Esophagus muscularis mucosa (tissue), 4 donors: Measurements from ENCODE around the gene NPBWR2. TPM values are rescaled to one million over a fixed set of nuclear protein-coding genes. Genes with fewer than 3 reads are reported as not detected.
A peak's percentile ranks its signal among the peaks of the same experiment; 100 is the strongest.

Experiments used
- DNase-seq: peaks from one replicate; pipeline ENCODE4 v3.0.0-alpha.2; 2017; ENCODE audit errors: extremely low spot score
- H3K27ac ChIP-seq, 4 donors: fragments of 200-600 bp; sonication (generic); replicated peaks in 1 of 4; 1 replicate in 3 of 4; 2 replicates in 1 of 4; pipeline ENCODE4 v1.5.1; 2016 to 2019; ENCODE audit warnings: mild to moderate bottlenecking in 1 of 4
- H3K27me3 ChIP-seq, 4 donors: fragments of 200-600 bp; sonication (generic); one replicate each; pipeline versions ENCODE4 v1.5.1 to v1.6.0; 2016 to 2019
- H3K36me3 ChIP-seq, 4 donors: fragments of 200-600 bp; sonication (generic); one replicate each; pipeline ENCODE4 v1.5.1; 2016 to 2019
- H3K4me1 ChIP-seq, 4 donors: fragments of 200-600 bp; sonication (generic); one replicate each; pipeline ENCODE4 v1.5.1; 2016 to 2019
- H3K4me3 ChIP-seq, 4 donors: fragments of 200-600 bp; sonication (generic); 1 replicate in 2 of 4; 2 replicates in 2 of 4; pipeline ENCODE4 v1.5.1; 2016 to 2019; ENCODE audit warnings: mild to moderate bottlenecking in 4 of 4, moderate library complexity in 1 of 4
- H3K9me3 ChIP-seq, 4 donors: fragments of 200-600 bp; sonication (generic); 1 replicate in 3 of 4; 2 replicates in 1 of 4; pipeline ENCODE4 v1.5.1; 2016 to 2019
- EP300 ChIP-seq: sonication (generic); formaldehyde crosslinking; IDR thresholded peaks from one replicate; pipeline ENCODE4 v1.6.1; 2017; ENCODE audit warnings: antibody characterized with exemption
- POLR2A ChIP-seq: fragments of 450-650 bp; IDR thresholded peaks from one replicate; pipeline ENCODE4 v1.6.1; 2017; ENCODE audit warnings: antibody characterized with exemption, moderate library complexity, mild to moderate bottlenecking, low read depth
- POLR2AphosphoS5 ChIP-seq, 2 donors: sonication (generic); formaldehyde crosslinking; IDR thresholded peaks; one replicate each; pipeline ENCODE4 v1.6.1; 2017; ENCODE audit warnings: antibody characterized with exemption in 2 of 2
- WGBS: methylation state at CpG from one replicate; pipeline ENCODE4 v1.1.5; 2018; 5-methylcytosine and 5-hydroxymethylcytosine counted together
- intact Hi-C: fragments of 100-400 bp; cut with DNase I; formaldehyde crosslinking; loops from one replicate; pipeline ENCODE4 v1.15.1; 2023
- small RNA-seq, 3 donors: library from RNA; depleted of rRNA; stranded (forward); fragments of <200 nt; gene quantifications; one replicate each; pipeline ENCODE3, GENCODE V24; 2016
- total RNA-seq, 4 donors: library from RNA; depleted of rRNA; stranded (reverse); fragments of >200 nt; gene quantifications; one replicate each; pipeline versions ENCODE4 v1.1.0 to v1.2.1, GENCODE V29; 2016
- TF ChIP-seq, protein P1 (sequence below), 3 experiments: fragments of 200-600 bp in 2 of 3; fragments of 450-650 bp in 1 of 3; sonication (generic) in 2 of 3; IDR thresholded peaks; one replicate each; pipeline ENCODE4 v1.5.1; 2017 to 2019; ENCODE audit warnings: antibody characterized with exemption in 3 of 3, mild to moderate bottlenecking in 2 of 3, moderate library complexity in 1 of 3

Gene NPBWR2
- total RNA-seq, 4 donors from 2014 or later: not detected

DNA sequence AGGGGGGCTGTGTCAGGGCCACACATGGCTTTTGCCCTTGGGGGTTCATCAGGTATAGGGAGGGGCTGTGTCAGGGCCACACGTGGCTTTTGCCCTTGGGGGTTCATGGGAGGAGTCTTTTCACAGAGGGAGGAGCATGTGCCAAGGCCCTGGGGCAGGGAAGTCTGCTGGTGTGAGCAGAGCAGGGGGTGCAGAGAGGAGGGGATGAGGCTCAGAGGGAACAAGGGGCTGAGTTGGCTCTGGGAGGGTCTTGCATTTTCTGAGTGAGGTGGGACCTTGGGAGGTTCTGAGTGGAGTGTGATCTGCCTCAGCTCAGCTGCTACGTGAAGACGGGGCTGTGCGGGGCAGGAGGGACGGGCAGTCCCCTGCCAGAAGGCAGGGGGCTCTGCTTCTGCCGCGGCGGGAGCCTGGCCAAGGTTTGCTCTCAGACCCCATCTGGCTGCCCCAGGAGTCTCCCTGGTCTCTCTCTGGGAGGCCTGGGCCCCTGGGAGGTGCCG, 51.9 kb downstream of the NPBWR2 start:
- no peak for DNase-seq
- H3K27me3 ChIP-seq: peaks cover 0 to 78% (median 16%) of the 10 kb centered on the region in 4 donors
- no peaks in the 10 kb centered on the region for H3K36me3 ChIP-seq
- no peak overlapping the region for H3K4me3 ChIP-seq
- WGBS: 71% methylated on average over 9 of the region's 9 CpGs
- TF ChIP-seq POLR2A (no peak), EP300 (no peak), POLR2AphosphoS5 (IDR thresholded peaks at IDR 0.05) (no peak)
- TF ChIP-seq, protein P1, sequence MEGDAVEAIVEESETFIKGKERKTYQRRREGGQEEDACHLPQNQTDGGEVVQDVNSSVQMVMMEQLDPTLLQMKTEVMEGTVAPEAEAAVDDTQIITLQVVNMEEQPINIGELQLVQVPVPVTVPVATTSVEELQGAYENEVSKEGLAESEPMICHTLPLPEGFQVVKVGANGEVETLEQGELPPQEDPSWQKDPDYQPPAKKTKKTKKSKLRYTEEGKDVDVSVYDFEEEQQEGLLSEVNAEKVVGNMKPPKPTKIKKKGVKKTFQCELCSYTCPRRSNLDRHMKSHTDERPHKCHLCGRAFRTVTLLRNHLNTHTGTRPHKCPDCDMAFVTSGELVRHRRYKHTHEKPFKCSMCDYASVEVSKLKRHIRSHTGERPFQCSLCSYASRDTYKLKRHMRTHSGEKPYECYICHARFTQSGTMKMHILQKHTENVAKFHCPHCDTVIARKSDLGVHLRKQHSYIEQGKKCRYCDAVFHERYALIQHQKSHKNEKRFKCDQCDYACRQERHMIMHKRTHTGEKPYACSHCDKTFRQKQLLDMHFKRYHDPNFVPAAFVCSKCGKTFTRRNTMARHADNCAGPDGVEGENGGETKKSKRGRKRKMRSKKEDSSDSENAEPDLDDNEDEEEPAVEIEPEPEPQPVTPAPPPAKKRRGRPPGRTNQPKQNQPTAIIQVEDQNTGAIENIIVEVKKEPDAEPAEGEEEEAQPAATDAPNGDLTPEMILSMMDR (IDR thresholded peaks at IDR 0.05): no peak
- H3K27ac ChIP-seq: peak overlapping the region in 3 of 4 donors; percentile 70 to 76 (median 75)
- H3K4me1 ChIP-seq: peaks cover 27 to 51% (median 46%) of the 10 kb centered on the region in 4 donors
- intact Hi-C loops: no loop called here
- no peaks in the 10 kb centered on the region for H3K9me3 ChIP-seq

DNA sequence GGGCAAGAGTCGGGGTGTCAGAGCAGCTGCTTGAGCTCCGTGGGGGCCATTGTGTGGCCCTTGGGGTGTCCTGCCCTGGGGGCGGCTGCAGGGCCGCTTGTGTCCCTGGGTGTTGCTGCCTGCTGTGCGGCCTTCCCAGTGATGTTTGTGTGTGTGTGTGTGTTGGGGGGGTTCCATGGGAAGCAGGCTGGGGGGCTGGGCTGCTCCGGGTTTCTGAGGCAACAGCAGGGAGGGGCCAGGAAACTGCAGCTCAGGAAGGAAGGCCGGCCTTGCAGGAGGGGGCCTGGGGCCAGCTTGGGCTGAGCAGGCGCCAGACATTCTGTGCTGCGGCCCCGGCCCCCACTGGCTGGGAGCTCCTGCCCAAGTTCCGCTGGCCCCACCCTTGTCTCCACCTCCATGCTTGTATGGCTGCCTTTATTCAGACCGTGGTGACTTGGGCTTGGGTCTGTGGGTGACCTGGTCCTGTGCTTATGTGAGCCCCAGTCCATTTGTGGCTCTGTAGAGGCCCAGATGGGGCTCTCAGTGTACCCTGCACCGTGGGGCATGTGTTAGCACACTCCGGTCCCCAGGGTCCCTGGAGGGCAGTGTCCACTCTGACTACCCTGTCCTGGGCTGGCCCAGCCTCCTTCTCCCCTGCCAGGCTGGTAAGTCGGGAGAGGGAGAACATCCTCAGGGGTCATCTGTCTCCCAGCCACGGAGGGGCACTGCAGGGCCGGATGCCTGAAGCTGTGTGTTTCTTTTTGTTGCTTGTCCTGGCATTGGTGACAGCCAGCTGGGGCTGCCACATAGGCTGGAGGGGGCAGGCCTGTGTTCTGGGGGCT, 53.3 kb downstream of the NPBWR2 start:
- peak overlapping the region in 3 of 4 donors; percentile 70 to 77 (median 76) for H3K27ac ChIP-seq
- intact Hi-C loops: no loop called here

More for the DNA sequence above, 53.3 kb downstream of the NPBWR2 start:
- TF ChIP-seq POLR2AphosphoS5 (IDR thresholded peaks at IDR 0.05) (peak; percentile 23 to 28), POLR2A (no peak), EP300 (no peak)
- TF ChIP-seq, protein P1 (IDR thresholded peaks at IDR 0.05): no peak
- DNase-seq: no peak
- H3K4me3 ChIP-seq: peak overlapping the region in 2 of 4 donors; percentile 12 to 22
- WGBS: 43% methylated on average over 9 of the region's 17 CpGs
- peaks cover 0 to 92% (median 26%) of the 10 kb centered on the region in 4 donors for H3K27me3 ChIP-seq
- no peaks in the 10 kb centered on the region for H3K9me3 ChIP-seq
- H3K36me3 ChIP-seq: no peaks in the 10 kb centered on the region
- H3K4me1 ChIP-seq: peaks cover 30 to 63% (median 54%) of the 10 kb centered on the region in 4 donors

Small RNAs within 50 kb of the gene (small RNA-seq; reads per million reads assigned to genes)
- 0 reads per million in 3 donors for gene AL355803.1
- 0 reads per million in 3 donors for gene MIR6813

Other genes with a start within 250 kb of the NPBWR2 start
- gene ABHD16B, start 246.1 kb downstream of the NPBWR2 start, total RNA-seq: not detected
- gene TPD52L2, start 242.3 kb downstream of the NPBWR2 start, total RNA-seq: 100 to 1,000 TPM; 110 to 162 (median 134) TPM
- gene DNAJC5, start 212.4 kb downstream of the NPBWR2 start, total RNA-seq: 10 to 100 TPM; 39.5 to 64.9 (median 53.1) TPM
- gene UCKL1, start 151.1 kb downstream of the NPBWR2 start, total RNA-seq: 10 to 100 TPM; 16.6 to 31.0 (median 24.1) TPM
- gene ZNF512B, start 137.6 kb downstream of the NPBWR2 start, total RNA-seq: 10 to 100 TPM in 2 of 4 donors, 1 to 10 TPM in 2; 7.1 to 17.7 (median 12.1) TPM
- gene SAMD10, start 127.9 kb downstream of the NPBWR2 start, total RNA-seq: 10 to 100 TPM in 1 of 4 donors, 1 to 10 TPM in 3; 2.1 to 11.7 (median 4.4) TPM
- gene PRPF6, start 126.4 kb downstream of the NPBWR2 start, total RNA-seq: 10 to 100 TPM; 46.1 to 64.9 (median 58.7) TPM
- gene C20orf204, start 71.4 kb downstream of the NPBWR2 start, total RNA-seq: 1 to 10 TPM in 1 of 4 donors, under 1 TPM in 3; 0.17 to 1.6 (median 0.32) TPM
- gene SOX18, start 57.9 kb downstream of the NPBWR2 start, total RNA-seq: 10 to 100 TPM in 2 of 4 donors, 1 to 10 TPM in 2; 5.6 to 19.0 (median 12.8) TPM
- gene TCEA2, start 44.4 kb downstream of the NPBWR2 start, total RNA-seq: 10 to 100 TPM; 22.8 to 59.0 (median 43.6) TPM
- gene RGS19, start 28.0 kb downstream of the NPBWR2 start, total RNA-seq: 10 to 100 TPM; 11.4 to 17.7 (median 12.7) TPM
- 1 to 10 TPM in 1 of 4 donors, under 1 TPM in 3; 0.42 to 1.4 (median 0.87) TPM for gene OPRL1, start 27.5 kb downstream of the NPBWR2 start, total RNA-seq
- not detected for gene LKAAEAR1, start 23.2 kb downstream of the NPBWR2 start, total RNA-seq
- gene MYT1, start 56.9 kb upstream of the NPBWR2 start, total RNA-seq: not detected
- gene PCMTD2, start 148.2 kb upstream of the NPBWR2 start, total RNA-seq: 10 to 100 TPM; 36.5 to 54.8 (median 44.5) TPM